Left forelimb (tissue), 1 donor: ENCODE data around the gene CDH11.

Experiments used
- DNase-seq: peaks from one replicate; pipeline ENCODE4 v3.0.0-alpha.2; 2018; ENCODE audit warnings: low spot score

CDH11 gene

GRCh38 chr16:64907844-64908243 is 214.0 kb downstream of the CDH11 start:
- no peak for DNase-seq

- DNase-seq, result no peak
Measured at GRCh38 chr16:64903770-64904169, 218.1 kb downstream of the CDH11 start.

DNA sequence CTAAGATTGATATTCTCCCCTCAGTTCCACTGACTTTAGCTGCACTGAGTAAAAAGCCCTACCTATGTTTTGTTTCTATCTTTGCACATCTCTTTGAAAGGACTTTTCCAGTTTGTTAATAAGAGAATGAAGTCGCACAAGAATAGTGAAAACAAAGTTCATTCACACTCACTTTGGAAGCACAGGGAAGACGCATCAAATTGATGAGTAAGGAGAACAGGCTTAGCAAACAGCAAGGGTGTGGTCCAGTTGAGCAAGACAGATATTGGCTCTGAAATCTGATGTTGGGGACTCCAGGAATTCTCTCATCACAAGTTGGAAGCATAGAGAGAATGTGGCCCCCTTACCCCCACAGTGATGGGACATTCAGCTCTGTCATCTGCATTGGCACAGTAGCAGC is 221.3 kb downstream of the CDH11 start:
- no peak for DNase-seq

DNA sequence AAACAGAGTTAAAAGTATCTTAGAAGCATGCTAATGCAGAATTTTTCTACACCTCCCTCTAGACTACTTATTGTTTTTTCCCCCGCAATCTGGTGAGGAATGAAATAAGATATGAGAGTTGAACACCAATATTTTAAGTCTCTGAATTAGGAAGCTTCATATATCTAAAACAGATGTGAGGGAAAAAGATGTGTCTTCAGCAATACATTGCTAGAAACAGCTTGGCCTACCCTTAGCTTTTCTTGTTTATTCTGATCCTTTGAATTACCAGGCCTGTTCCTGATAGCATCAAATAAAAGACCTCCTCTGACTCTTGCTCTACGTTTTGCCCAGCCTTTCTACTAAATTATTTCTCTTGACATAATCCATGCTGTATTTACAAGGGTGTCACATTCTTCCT is 221.8 kb downstream of the CDH11 start:
- no peak for DNase-seq

GRCh38 chr16:64898159-64898558 is 223.7 kb downstream of the CDH11 start:
- DNase-seq, result no peak
